ENCODE measurements around the gene ZBTB20.
"Not testable (repeated sequence)": the region's sequence is repeated elsewhere in the genome, so short reads cannot be mapped to it uniquely, and the experiment has no call there.

Gene ZBTB20

DNA sequence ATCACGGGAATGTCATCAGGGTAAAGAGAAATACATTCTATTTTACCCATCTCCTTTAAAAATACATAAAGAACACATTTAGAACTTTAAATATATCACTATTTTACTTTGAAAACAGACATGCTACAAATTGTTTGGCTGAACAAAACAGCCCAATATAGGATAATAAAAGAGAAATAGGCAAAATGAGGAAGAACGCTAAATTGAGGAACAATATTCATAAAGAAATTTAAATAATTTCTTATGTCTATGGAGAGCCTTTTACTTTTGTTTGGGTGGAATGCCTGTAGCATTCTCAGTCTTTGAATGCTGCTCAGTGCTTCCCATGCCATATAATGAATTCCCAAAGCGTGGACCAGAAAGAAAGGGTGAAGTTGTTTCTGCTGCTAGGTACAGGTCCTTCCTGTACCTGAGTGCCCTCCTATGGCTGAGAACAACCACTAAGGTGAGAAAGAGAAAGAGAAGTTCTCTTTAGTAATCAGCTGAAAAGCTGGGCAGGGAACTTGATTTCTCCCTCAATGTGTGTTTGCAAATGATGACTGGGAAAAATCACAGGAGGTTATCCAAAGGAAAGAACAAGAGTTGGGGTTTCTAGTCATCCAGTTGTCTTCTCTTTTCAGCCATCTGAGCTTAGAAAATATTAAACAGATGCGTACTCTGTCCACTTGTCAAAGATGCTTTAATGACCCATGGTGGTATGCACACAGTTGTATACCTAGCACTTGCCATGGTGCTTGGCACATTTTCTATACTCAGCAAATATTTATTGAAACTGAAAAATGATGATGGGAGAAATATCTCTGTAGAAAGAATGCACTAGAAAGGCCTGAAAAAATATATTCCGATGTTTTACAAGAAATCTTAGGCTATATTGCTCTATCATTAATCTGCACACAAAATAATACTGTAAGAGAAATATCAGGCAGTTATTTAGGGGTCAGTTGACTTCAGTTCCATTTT is 448.7 kb downstream of the ZBTB20 start:
- 83% methylated on average over 1 of the region's 5 CpGs; no CpG with 5 or more reads in 1 of the 2 experiments for WGBS, 2 experiments (ENCODE audit: insufficient coverage in 2 of 2)
- H3K36me3 ChIP-seq (ENCODE audit: control insufficient read depth, insufficient read depth, low read length), result no peaks in the 10 kb centered on the region
- H3K9me3 ChIP-seq (ENCODE audit: control insufficient read depth, low read length), result no peaks in the 10 kb centered on the region
- no peak overlapping the region for H3K27ac ChIP-seq (ENCODE audit: low read depth, low read length, severe bottlenecking)
- H3K4me1 ChIP-seq (ENCODE audit: control insufficient read depth, insufficient read depth, low read length, poor library complexity, severe bottlenecking), result no peaks in the 10 kb centered on the region
- no peak overlapping the region for H3K4me3 ChIP-seq (ENCODE audit: extremely low read depth, insufficient read depth, low read length, poor library complexity, severe bottlenecking)

DNA sequence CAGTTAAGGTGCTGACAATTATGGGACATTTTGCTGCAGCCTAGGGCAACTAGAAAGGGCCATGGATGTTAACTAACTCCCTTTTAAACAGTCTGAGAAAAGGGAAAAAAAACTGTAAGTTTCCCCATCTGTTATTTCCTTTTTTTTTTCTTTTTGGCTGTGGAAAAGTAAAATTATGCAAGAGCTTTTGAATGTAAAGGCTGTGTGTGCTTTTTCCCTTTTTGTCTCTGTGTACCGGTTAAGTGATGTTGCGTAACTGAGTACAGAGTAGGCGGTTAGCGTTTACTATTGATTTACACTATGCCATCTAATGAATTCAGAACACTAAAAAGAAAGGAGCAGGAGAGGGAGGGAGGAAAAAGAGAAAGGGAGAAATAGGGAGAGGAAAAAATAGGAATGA is 449.7 kb downstream of the ZBTB20 start:
- Histone ChIP-seq H3K4me3 (ENCODE audit: extremely low read depth, insufficient read depth, low read length, poor library complexity, severe bottlenecking) (no peak overlapping the region), H3K27ac (ENCODE audit: low read depth, low read length, severe bottlenecking) (no peak overlapping the region), H3K4me1 (ENCODE audit: control insufficient read depth, insufficient read depth, low read length, poor library complexity, severe bottlenecking) (no peaks in the 10 kb centered on the region), H3K9me3 (ENCODE audit: control insufficient read depth, low read length) (no peaks in the 10 kb centered on the region), H3K36me3 (ENCODE audit: control insufficient read depth, insufficient read depth, low read length) (no peaks in the 10 kb centered on the region)
- no CpG with 5 or more reads among the region's 4 CpGs for WGBS, 2 experiments (ENCODE audit: insufficient coverage in 2 of 2)

DNA sequence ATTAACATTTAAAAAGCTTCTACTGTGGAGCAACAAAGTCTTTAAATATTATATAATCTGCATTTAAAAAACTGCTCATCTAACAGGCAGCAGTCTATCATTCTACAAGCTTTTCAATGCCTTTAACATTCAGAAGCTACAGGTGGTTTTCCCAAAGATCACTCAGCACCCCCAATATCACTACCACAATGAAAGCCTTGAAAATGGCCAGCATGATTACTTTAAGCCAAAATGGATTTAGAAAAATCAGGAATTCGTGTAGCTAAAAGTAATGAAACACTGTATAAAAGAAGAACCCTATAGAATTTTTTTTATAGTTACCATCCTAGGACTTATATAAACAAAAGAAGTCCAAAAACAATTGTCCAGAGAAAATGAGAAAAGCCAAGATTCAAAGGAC is 452.8 kb downstream of the ZBTB20 start:
- H3K36me3 ChIP-seq (ENCODE audit: control insufficient read depth, insufficient read depth, low read length), result no peaks in the 10 kb centered on the region
- WGBS, 2 experiments (ENCODE audit: insufficient coverage in 2 of 2), result no CpG with 5 or more reads among the region's 1 CpG
- no peak overlapping the region for H3K27ac ChIP-seq (ENCODE audit: low read depth, low read length, severe bottlenecking)
- H3K9me3 ChIP-seq (ENCODE audit: control insufficient read depth, low read length), result no peaks in the 10 kb centered on the region
- no peak overlapping the region for H3K4me3 ChIP-seq (ENCODE audit: extremely low read depth, insufficient read depth, low read length, poor library complexity, severe bottlenecking)
- no peaks in the 10 kb centered on the region for H3K4me1 ChIP-seq (ENCODE audit: control insufficient read depth, insufficient read depth, low read length, poor library complexity, severe bottlenecking)

DNA sequence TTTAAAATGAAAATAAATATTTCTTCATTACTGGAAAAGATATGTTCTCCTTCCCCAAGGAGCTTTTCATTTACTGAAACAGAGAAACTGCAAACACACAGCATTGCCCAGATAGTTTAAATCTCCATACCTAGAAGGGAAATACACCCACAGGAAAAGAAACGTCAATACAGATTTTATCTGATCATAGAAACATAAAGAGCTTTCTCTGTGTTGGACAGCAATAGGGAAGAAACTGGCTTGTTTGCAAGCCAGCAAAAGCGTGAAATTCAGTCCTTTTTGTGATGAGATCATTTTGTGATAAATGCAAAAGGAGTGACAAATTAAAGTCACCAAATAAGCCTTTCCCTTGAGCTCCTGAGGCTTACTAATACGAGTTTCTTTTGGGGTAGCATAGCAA is 455.2 kb downstream of the ZBTB20 start:
- WGBS, 2 experiments (ENCODE audit: insufficient coverage in 2 of 2), result 88 to 90% methylated on average over 1 to 2 of the region's 3 CpGs
- Histone ChIP-seq H3K4me1 (ENCODE audit: control insufficient read depth, insufficient read depth, low read length, poor library complexity, severe bottlenecking) (no peaks in the 10 kb centered on the region), H3K4me3 (ENCODE audit: extremely low read depth, insufficient read depth, low read length, poor library complexity, severe bottlenecking) (no peak overlapping the region), H3K36me3 (ENCODE audit: control insufficient read depth, insufficient read depth, low read length) (no peaks in the 10 kb centered on the region), H3K27ac (ENCODE audit: low read depth, low read length, severe bottlenecking) (no peak overlapping the region), H3K9me3 (ENCODE audit: control insufficient read depth, low read length) (no peaks in the 10 kb centered on the region)

DNA sequence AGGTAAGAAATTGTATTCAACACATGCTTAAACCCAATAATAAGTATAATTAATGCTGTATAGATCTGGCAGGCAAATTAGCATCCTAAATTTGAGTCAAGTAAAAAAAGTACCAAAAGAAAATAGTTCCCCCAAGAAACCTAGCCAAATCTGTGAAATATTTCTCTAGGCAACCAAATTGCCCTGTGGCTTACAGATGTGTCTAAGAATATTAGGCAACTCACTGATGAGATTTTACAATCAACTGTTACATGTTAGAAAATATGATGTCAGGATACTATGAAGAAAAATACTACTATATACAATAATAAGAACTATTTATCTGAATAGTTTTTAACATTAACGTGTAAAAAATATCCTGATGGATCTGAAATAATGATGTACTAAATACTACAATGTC is 456.2 kb downstream of the ZBTB20 start:
- Histone ChIP-seq H3K4me1 (ENCODE audit: control insufficient read depth, insufficient read depth, low read length, poor library complexity, severe bottlenecking) (no peaks in the 10 kb centered on the region), H3K9me3 (ENCODE audit: control insufficient read depth, low read length) (no peaks in the 10 kb centered on the region), H3K4me3 (ENCODE audit: extremely low read depth, insufficient read depth, low read length, poor library complexity, severe bottlenecking) (no peak overlapping the region), H3K27ac (ENCODE audit: low read depth, low read length, severe bottlenecking) (no peak overlapping the region), H3K36me3 (ENCODE audit: control insufficient read depth, insufficient read depth, low read length) (no peaks in the 10 kb centered on the region)
- WGBS, 2 experiments (ENCODE audit: insufficient coverage in 2 of 2), result no CpG with 5 or more reads among the region's 1 CpG

DNA sequence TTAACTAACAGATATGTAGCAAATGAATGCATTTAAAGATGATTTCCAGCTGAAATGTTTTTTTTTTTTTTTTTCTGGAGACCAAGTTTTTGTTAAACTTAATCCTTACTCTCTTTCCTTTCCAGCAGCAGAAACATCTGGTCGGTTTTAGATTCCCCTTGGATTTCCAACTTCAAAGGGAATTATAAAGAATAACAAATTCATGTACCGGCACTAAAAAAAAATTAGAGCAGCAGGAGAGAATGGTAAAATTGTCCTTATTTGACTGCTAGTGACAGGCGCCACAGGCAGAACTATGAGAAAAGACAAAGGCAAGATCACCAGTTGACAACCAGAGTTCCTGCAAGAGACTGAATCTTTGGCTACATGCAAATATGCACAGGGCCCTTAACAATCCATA is 459.9 kb downstream of the ZBTB20 start:
- Histone ChIP-seq H3K27ac (ENCODE audit: low read depth, low read length, severe bottlenecking) (no peak overlapping the region), H3K9me3 (ENCODE audit: control insufficient read depth, low read length) (no peaks in the 10 kb centered on the region), H3K36me3 (ENCODE audit: control insufficient read depth, insufficient read depth, low read length) (no peaks in the 10 kb centered on the region), H3K4me1 (ENCODE audit: control insufficient read depth, insufficient read depth, low read length, poor library complexity, severe bottlenecking) (no peaks in the 10 kb centered on the region), H3K4me3 (ENCODE audit: extremely low read depth, insufficient read depth, low read length, poor library complexity, severe bottlenecking) (no peak overlapping the region)
- 83 to 89% methylated on average over 1 to 2 of the region's 3 CpGs for WGBS, 2 experiments (ENCODE audit: insufficient coverage in 2 of 2)

DNA sequence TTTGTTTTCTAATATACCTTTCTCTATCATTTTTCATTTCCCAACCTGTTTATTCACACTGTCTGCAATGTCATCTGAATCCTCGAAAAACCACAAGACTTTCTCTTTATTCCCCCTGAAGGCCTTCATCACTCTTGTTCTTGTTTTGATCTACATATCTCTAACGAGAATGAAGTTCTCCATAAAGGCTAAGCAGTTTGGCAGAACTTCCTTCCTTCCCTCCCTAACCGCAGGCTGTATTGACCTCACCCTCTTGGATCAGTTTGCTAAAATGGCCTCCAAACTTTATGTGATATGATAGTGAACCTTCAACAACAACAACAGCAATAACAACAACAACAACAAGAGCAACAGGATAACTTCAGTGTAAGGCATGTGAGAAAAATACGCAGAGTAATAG is 460.5 kb downstream of the ZBTB20 start:
- Histone ChIP-seq H3K9me3 (ENCODE audit: control insufficient read depth, low read length) (no peaks in the 10 kb centered on the region), H3K4me1 (ENCODE audit: control insufficient read depth, insufficient read depth, low read length, poor library complexity, severe bottlenecking) (no peaks in the 10 kb centered on the region), H3K27ac (ENCODE audit: low read depth, low read length, severe bottlenecking) (no peak overlapping the region), H3K36me3 (ENCODE audit: control insufficient read depth, insufficient read depth, low read length) (no peaks in the 10 kb centered on the region), H3K4me3 (ENCODE audit: extremely low read depth, insufficient read depth, low read length, poor library complexity, severe bottlenecking) (no peak overlapping the region)
- WGBS, 2 experiments (ENCODE audit: insufficient coverage in 2 of 2), result 83 to 90% methylated on average over 2 to 3 of the region's 4 CpGs

DNA sequence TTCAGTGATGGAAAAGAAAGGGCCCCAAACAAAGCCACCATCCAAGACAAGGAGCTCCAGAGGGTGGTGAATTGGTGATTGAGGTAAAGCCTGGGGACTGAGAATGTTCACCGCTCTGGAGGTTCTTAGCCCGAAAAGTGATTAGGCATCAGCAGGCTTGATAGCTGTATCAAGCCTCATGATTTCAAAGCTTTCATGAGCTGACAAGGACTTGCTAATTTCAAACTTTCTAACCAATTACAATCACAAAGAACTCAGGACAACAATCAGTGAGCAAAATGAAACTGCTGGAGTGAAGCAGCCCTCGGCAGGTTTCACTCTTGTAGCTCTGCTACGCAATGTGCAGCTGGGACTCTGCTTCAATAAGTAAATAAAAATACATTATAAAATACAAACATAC is 461.9 kb downstream of the ZBTB20 start:
- no peaks in the 10 kb centered on the region for H3K4me1 ChIP-seq (ENCODE audit: control insufficient read depth, insufficient read depth, low read length, poor library complexity, severe bottlenecking)
- no peak overlapping the region for H3K27ac ChIP-seq (ENCODE audit: low read depth, low read length, severe bottlenecking)
- WGBS, 2 experiments (ENCODE audit: insufficient coverage in 2 of 2), result 90% methylated on average over 2 of the region's 4 CpGs; no CpG with 5 or more reads in 1 of the 2 experiments
- no peak overlapping the region for H3K4me3 ChIP-seq (ENCODE audit: extremely low read depth, insufficient read depth, low read length, poor library complexity, severe bottlenecking)
- H3K36me3 ChIP-seq (ENCODE audit: control insufficient read depth, insufficient read depth, low read length), result no peaks in the 10 kb centered on the region
- H3K9me3 ChIP-seq (ENCODE audit: control insufficient read depth, low read length), result no peaks in the 10 kb centered on the region

DNA sequence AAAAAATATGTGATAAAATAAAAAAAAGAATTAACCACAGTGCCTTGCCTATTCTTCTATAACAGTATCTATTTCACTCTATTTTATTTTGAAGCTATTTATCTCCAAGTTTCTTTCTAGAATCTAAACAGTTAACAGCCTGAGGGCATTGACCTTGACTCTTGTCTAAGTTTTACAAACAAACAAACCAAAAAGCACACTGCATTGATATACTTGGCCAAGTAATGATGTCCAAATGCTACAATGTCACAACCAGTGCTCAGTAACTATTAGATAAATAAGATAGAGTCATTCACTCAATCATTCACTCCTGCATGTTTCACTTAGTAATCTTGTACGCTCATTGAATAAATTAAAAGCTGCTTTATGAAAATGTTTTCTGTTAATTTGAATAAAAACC is 466.8 kb downstream of the ZBTB20 start:
- Histone ChIP-seq H3K9me3 (ENCODE audit: control insufficient read depth, low read length) (no peaks in the 10 kb centered on the region), H3K4me1 (ENCODE audit: control insufficient read depth, insufficient read depth, low read length, poor library complexity, severe bottlenecking) (no peaks in the 10 kb centered on the region), H3K27ac (ENCODE audit: low read depth, low read length, severe bottlenecking) (no peak overlapping the region), H3K36me3 (ENCODE audit: control insufficient read depth, insufficient read depth, low read length) (no peaks in the 10 kb centered on the region), H3K4me3 (ENCODE audit: extremely low read depth, insufficient read depth, low read length, poor library complexity, severe bottlenecking) (no peak overlapping the region)
- no CpG with 5 or more reads among the region's 1 CpG for WGBS, 2 experiments (ENCODE audit: insufficient coverage in 2 of 2)

DNA sequence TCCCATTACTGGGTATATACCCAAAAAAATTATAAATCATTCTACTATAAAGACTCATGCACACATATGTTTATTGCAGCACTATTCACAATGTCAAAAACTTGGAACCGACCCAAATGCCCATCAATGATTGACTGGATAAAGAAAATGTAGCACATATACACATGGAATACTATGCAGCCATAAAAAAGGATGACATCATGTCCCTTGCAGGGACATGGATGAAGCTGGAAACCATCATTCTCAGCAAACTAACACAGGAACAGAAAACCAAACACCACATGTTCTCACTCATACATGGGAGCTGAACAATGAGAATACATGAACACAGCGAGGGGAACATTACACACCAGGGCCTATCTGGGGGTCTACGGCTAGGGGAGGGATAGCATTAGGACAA is 467.3 kb downstream of the ZBTB20 start:
- H3K27ac ChIP-seq (ENCODE audit: low read depth, low read length, severe bottlenecking); H3K4me1 ChIP-seq (ENCODE audit: control insufficient read depth, insufficient read depth, low read length, poor library complexity, severe bottlenecking); H3K36me3 ChIP-seq (ENCODE audit: control insufficient read depth, insufficient read depth, low read length); H3K9me3 ChIP-seq (ENCODE audit: control insufficient read depth, low read length); H3K4me3 ChIP-seq (ENCODE audit: extremely low read depth, insufficient read depth, low read length, poor library complexity, severe bottlenecking): not testable (repeated sequence)
- WGBS, 2 experiments (ENCODE audit: insufficient coverage in 2 of 2), result no CpG with 5 or more reads among the region's 3 CpGs

DNA sequence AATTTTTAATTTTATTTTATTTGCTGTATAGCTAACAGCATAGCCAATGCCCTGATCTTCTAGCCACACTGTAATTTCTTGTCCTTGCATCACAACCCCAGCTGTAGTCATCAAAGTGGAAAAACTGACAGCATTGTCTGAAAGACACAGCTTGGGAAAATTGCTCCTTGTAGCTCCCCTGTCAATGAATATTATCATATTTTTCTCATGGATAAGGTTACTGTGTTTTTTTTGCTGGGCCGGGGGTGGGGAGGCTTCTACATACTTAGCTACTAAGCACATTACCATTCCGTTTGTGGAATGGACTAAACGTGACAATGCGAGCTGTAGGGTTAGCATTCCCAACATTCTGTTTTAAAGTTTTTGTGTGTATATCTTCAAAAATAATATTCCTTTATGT is 472.0 kb downstream of the ZBTB20 start:
- Histone ChIP-seq H3K9me3 (ENCODE audit: control insufficient read depth, low read length) (no peaks in the 10 kb centered on the region), H3K4me3 (ENCODE audit: extremely low read depth, insufficient read depth, low read length, poor library complexity, severe bottlenecking) (no peak overlapping the region), H3K36me3 (ENCODE audit: control insufficient read depth, insufficient read depth, low read length) (no peaks in the 10 kb centered on the region), H3K27ac (ENCODE audit: low read depth, low read length, severe bottlenecking) (no peak overlapping the region), H3K4me1 (ENCODE audit: control insufficient read depth, insufficient read depth, low read length, poor library complexity, severe bottlenecking) (no peaks in the 10 kb centered on the region)
- no CpG with 5 or more reads among the region's 4 CpGs for WGBS, 2 experiments (ENCODE audit: insufficient coverage in 2 of 2)
